Activated CD8-positive, alpha-beta memory T cell treated with anti-CD3 and anti-CD28 coated beads, Interleukin-2, amount 10 ng/mL, durations not matched to agents 7 days and 5 days (primary cell): ENCODE results near the gene RNF186. TPM values are rescaled to one million over a fixed set of nuclear protein-coding genes. Genes with fewer than 3 reads are reported as not detected.
A peak's percentile ranks its signal among the peaks of the same experiment; 100 is the strongest.

Source experiments
- ATAC-seq: fragments of 150-1000 bp; cut with Tn5 transposase; one replicate; pipeline ENCODE4 v1.10.0; 2021; ENCODE audit warnings: moderate library complexity
- CTCF ChIA-PET: fragments of 350-600 bp; sonication (Branson Sonifier 250); formaldehyde crosslinking; loops from one replicate; lab custom pipeline; 2021; ENCODE audit warnings: antibody characterized with exemption; lab: Charles Lee
- DNase-seq: peaks from one replicate; pipeline ENCODE4 v3.0.0-alpha.2; 2020
- H3K27ac Mint-ChIP-seq: one replicate; pipeline ENCODE4 v1.8.0; 2021; ENCODE audit warnings: mild to moderate bottlenecking, mixed read lengths
- H3K27me3 Mint-ChIP-seq: one replicate; pipeline ENCODE4 v1.8.0; 2021; ENCODE audit warnings: mixed read lengths
- H3K36me3 Mint-ChIP-seq: one replicate; pipeline ENCODE4 v1.8.0; 2021; ENCODE audit warnings: mild to moderate bottlenecking, mixed read lengths
- H3K4me1 Mint-ChIP-seq: one replicate; pipeline ENCODE4 v1.8.0; 2021; ENCODE audit warnings: mixed read lengths
- H3K4me3 Mint-ChIP-seq: one replicate; pipeline ENCODE4 v1.8.0; 2021; ENCODE audit warnings: mild to moderate bottlenecking, moderate library complexity, mixed read lengths
- H3K9me3 Mint-ChIP-seq: one replicate; pipeline ENCODE4 v1.8.0; 2022; ENCODE audit warnings: low read depth, mixed read lengths
- total RNA-seq, 2 experiments: library from RNA; stranded (reverse); gene quantifications; one replicate each; pipeline ENCODE4 v1.2.3, GENCODE V29; 2021

Gene RNF186
- total RNA-seq, 2 experiments from 2014 or later: not detected

- ATAC-seq: no peak
- H3K27ac Mint-ChIP-seq: no peak overlapping the region
- CTCF ChIA-PET: no interaction called here
Measured at GRCh38 chr1:19815801-19816736, 986 bp upstream of the RNF186 start.

GRCh38 chr1:19814244-19814661 lies 830 bp downstream of the RNF186 start:
- Mint-ChIP-seq H3K9me3 (no peaks in the 10 kb centered on the region), H3K27me3 (peaks cover 10% of the 10 kb centered on the region), H3K4me3 (no peak overlapping the region), H3K36me3 (no peaks in the 10 kb centered on the region), H3K4me1 (no peaks in the 10 kb centered on the region), H3K27ac (no peak overlapping the region)
- DNase-seq: peak; percentile 27
- CTCF ChIA-PET: interaction anchor here (1.0 to 1.1 kb wide), 2 partner anchors 9 to 111 kb away, joined by 3 read pairs; no protein-coding TSS in a partner anchor
- no peak for ATAC-seq

More at GRCh38 chr1:19815801-19816736, 986 bp upstream of the RNF186 start:
- no peaks in the 10 kb centered on the region for H3K4me1 Mint-ChIP-seq
- H3K27me3 Mint-ChIP-seq: peaks cover 11% of the 10 kb centered on the region
- no peaks in the 10 kb centered on the region for H3K36me3 Mint-ChIP-seq
- no peak for DNase-seq
- no peaks in the 10 kb centered on the region for H3K9me3 Mint-ChIP-seq
- H3K4me3 Mint-ChIP-seq: no peak overlapping the region

GRCh38 chr1:19813643-19813960 lies 1.5 kb downstream of the RNF186 start:
- H3K27ac Mint-ChIP-seq: no peak overlapping the region
- peaks cover 10% of the 10 kb centered on the region for H3K27me3 Mint-ChIP-seq
- no peak for DNase-seq
- no peaks in the 10 kb centered on the region for H3K4me1 Mint-ChIP-seq
- H3K4me3 Mint-ChIP-seq: no peak overlapping the region
- CTCF ChIA-PET: interaction anchor here (0.9 to 1.1 kb wide), 3 partner anchors 9 to 110 kb away, joined by 3 read pairs; no protein-coding TSS in a partner anchor
- ATAC-seq: no peak
- no peaks in the 10 kb centered on the region for H3K36me3 Mint-ChIP-seq
- H3K9me3 Mint-ChIP-seq: no peaks in the 10 kb centered on the region

GRCh38 chr1:19812875-19813642 lies 2.0 kb downstream of the RNF186 start:
- H3K36me3 Mint-ChIP-seq: no peaks in the 10 kb centered on the region
- H3K27ac Mint-ChIP-seq: no peak overlapping the region

GRCh38 chr1:19811206-19811851 lies 3.8 kb downstream of the RNF186 start:
- ATAC-seq: peak; percentile 61
- Mint-ChIP-seq H3K27me3 (peaks cover 4% of the 10 kb centered on the region), H3K4me1 (no peaks in the 10 kb centered on the region), H3K27ac (no peak overlapping the region), H3K36me3 (no peaks in the 10 kb centered on the region), H3K4me3 (no peak overlapping the region), H3K9me3 (no peaks in the 10 kb centered on the region)
- CTCF ChIA-PET: interaction anchor here (0.6 to 1.6 kb wide), 8 partner anchors 9 to 342 kb away, joined by 3 to 7 read pairs (median 3); no protein-coding TSS in a partner anchor
- peak; percentile 63 for DNase-seq

More at GRCh38 chr1:19812875-19813642, 2.0 kb downstream of the RNF186 start:
- peaks cover 10% of the 10 kb centered on the region for H3K27me3 Mint-ChIP-seq
- no peaks in the 10 kb centered on the region for H3K4me1 Mint-ChIP-seq
- no peak for DNase-seq
- CTCF ChIA-PET: interaction anchor here (0.9 to 1.1 kb wide), 3 partner anchors 10 to 110 kb away, joined by 3 read pairs; no protein-coding TSS in a partner anchor
- no peak for ATAC-seq
- H3K4me3 Mint-ChIP-seq: no peak overlapping the region
- no peaks in the 10 kb centered on the region for H3K9me3 Mint-ChIP-seq

- Mint-ChIP-seq H3K27me3 (peaks cover 7% of the 10 kb centered on the region), H3K4me1 (no peaks in the 10 kb centered on the region), H3K4me3 (no peak overlapping the region), H3K36me3 (no peaks in the 10 kb centered on the region), H3K9me3 (no peaks in the 10 kb centered on the region), H3K27ac (no peak overlapping the region)
- CTCF ChIA-PET: interaction anchor here (0.9 to 1.6 kb wide), 3 partner anchors 8 to 148 kb away, joined by 3 to 5 read pairs (median 4); no protein-coding TSS in a partner anchor
- ATAC-seq (no peak), DNase-seq (no peak)
Measured at GRCh38 chr1:19809044-19809750, 5.9 kb downstream of the RNF186 start.

- H3K9me3 Mint-ChIP-seq: no peaks in the 10 kb centered on the region
Measured at GRCh38 chr1:19808351-19808750, 6.7 kb downstream of the RNF186 start.

GRCh38 chr1:19804831-19805251 lies 10.2 kb downstream of the RNF186 start:
- Mint-ChIP-seq H3K36me3 (no peaks in the 10 kb centered on the region), H3K27ac (no peak overlapping the region), H3K9me3 (no peaks in the 10 kb centered on the region), H3K4me1 (peaks cover 10% of the 10 kb centered on the region), H3K4me3 (no peak overlapping the region), H3K27me3 (peaks cover 8% of the 10 kb centered on the region)
- CTCF ChIA-PET: interaction anchor here (1.1 kb wide), 1 partner anchor 8 kb away, joined by 3 read pairs; no protein-coding TSS in a partner anchor
- ATAC-seq: no peak
- DNase-seq: no peak

More at GRCh38 chr1:19808351-19808750, 6.7 kb downstream of the RNF186 start:
- no peak overlapping the region for H3K27ac Mint-ChIP-seq
- no peaks in the 10 kb centered on the region for H3K4me1 Mint-ChIP-seq
- ATAC-seq: no peak
- peaks cover 7% of the 10 kb centered on the region for H3K27me3 Mint-ChIP-seq
- no peak for DNase-seq
- H3K36me3 Mint-ChIP-seq: no peaks in the 10 kb centered on the region
- no peak overlapping the region for H3K4me3 Mint-ChIP-seq
- CTCF ChIA-PET: interaction anchor here (1.4 to 1.6 kb wide), 2 partner anchors 93 to 147 kb away, joined by 4 to 5 read pairs; no protein-coding TSS in a partner anchor

- H3K4me3 Mint-ChIP-seq: no peak overlapping the region
- H3K36me3 Mint-ChIP-seq: no peaks in the 10 kb centered on the region
- CTCF ChIA-PET: interaction anchor here (1.5 to 1.6 kb wide), 2 partner anchors 9 to 12 kb away, joined by 3 to 4 read pairs; no protein-coding TSS in a partner anchor
- H3K27me3 Mint-ChIP-seq: peaks cover 6% of the 10 kb centered on the region
- H3K9me3 Mint-ChIP-seq: no peaks in the 10 kb centered on the region
- DNase-seq (no peak), ATAC-seq (no peak)
- peaks cover 19% of the 10 kb centered on the region for H3K4me1 Mint-ChIP-seq
- H3K27ac Mint-ChIP-seq: no peak overlapping the region
Measured at GRCh38 chr1:19802269-19802668, 12.8 kb downstream of the RNF186 start.

GRCh38 chr1:19800076-19800804 lies 14.8 kb downstream of the RNF186 start:
- Mint-ChIP-seq H3K27ac (peak overlapping the region; percentile 82), H3K9me3 (no peaks in the 10 kb centered on the region), H3K4me3 (peak overlapping the region; percentile 83), H3K4me1 (peaks cover 19% of the 10 kb centered on the region), H3K27me3 (peaks cover 6% of the 10 kb centered on the region), H3K36me3 (peaks cover 2% of the 10 kb centered on the region)
- ATAC-seq (peak; percentile 64), DNase-seq (peak; percentile 68)
- CTCF ChIA-PET: interaction anchor here (0.7 to 1.5 kb wide), 3 partner anchors 9 to 354 kb away, joined by 3 read pairs; no protein-coding TSS in a partner anchor

GRCh38 chr1:19799230-19800075 lies 15.6 kb downstream of the RNF186 start, which contains the start of gene TMCO4:
TMCO4 (minus strand) TSS chr1:19799916; CDS start chr1:19780758, 19,158 bp downstream.
- Mint-ChIP-seq H3K9me3 (no peaks in the 10 kb centered on the region), H3K4me1 (peaks cover 22% of the 10 kb centered on the region), H3K36me3 (peaks cover 5% of the 10 kb centered on the region), H3K27me3 (peaks cover 3% of the 10 kb centered on the region), H3K4me3 (peak within 1 kb of the TSS; percentile 83), H3K27ac (peak within 1 kb of the TSS; percentile 82)
- DNase-seq: peak; percentile 79
- CTCF ChIA-PET: no interaction called here
- ATAC-seq: peak; percentile 91
